GM21576 (cell line): ENCODE data around the gene PAM16.

Experiments used
- ATAC-seq: cut with Tn5 transposase; IDR thresholded peaks from one replicate; pipeline ENCODE4 v1.9.1; 2021; ENCODE audit warnings: mild to moderate bottlenecking, moderate library complexity; ENCODE audit not compliant: unreplicated experiment

The PAM16 gene

GRCh38 chr16:4321286-4322120 is 29.6 kb downstream of the PAM16 start:
- ATAC-seq: no peak

GRCh38 chr16:4320571-4321137 is 30.5 kb downstream of the PAM16 start:
- ATAC-seq: no peak

GRCh38 chr16:4319454-4320421 is 31.4 kb downstream of the PAM16 start:
- ATAC-seq: no peak

- ATAC-seq: no peak
Observed at GRCh38 chr16:4318967-4319366, 32.2 kb downstream of the PAM16 start.

GRCh38 chr16:4318451-4318910 is 32.6 kb downstream of the PAM16 start:
- no peak for ATAC-seq

GRCh38 chr16:4317532-4318450 is 33.3 kb downstream of the PAM16 start:
- no peak for ATAC-seq

- no peak for ATAC-seq
Observed at GRCh38 chr16:4316864-4317531, 34.1 kb downstream of the PAM16 start.

- no peak for ATAC-seq
Observed at GRCh38 chr16:4316108-4316863, 34.8 kb downstream of the PAM16 start.

GRCh38 chr16:4315186-4316107 is 35.7 kb downstream of the PAM16 start, which contains the start of gene GLIS2:
Gene GLIS2, plus strand, starts transcription at chr16:4316067. Its CDS starts 16,214 bp downstream, at chr16:4332281.
- ATAC-seq: no peak

- ATAC-seq: no peak
Observed at GRCh38 chr16:4314532-4315185, 36.5 kb downstream of the PAM16 start.

- no peak for ATAC-seq
Observed at GRCh38 chr16:4313563-4314531, 37.3 kb downstream of the PAM16 start.

- ATAC-seq: no peak
Observed at GRCh38 chr16:4309833-4310266, 41.3 kb downstream of the PAM16 start.

GRCh38 chr16:4309102-4309832 is 41.9 kb downstream of the PAM16 start:
- ATAC-seq: no peak

- peak; percentile 78 for ATAC-seq
Observed at GRCh38 chr16:4307215-4308037, 43.7 kb downstream of the PAM16 start.
